Astrocyte (in vitro differentiated cells and primary cell): ENCODE results near the gene ARHGAP1.

Experiments
- CTCF ChIP-seq: IDR thresholded peaks from 2 replicates; pipeline ENCODE4 v1.5.1; 2011; ENCODE audit warnings: low read depth, mild to moderate bottlenecking, inconsistent platforms, low read length, moderate library complexity; ENCODE audit not compliant: insufficient read depth
- EZH2 ChIP-seq: IDR thresholded peaks from 2 replicates; pipeline ENCODE4 v1.6.1; 2012; ENCODE audit warnings: mild to moderate bottlenecking, low read length, inconsistent platforms; ENCODE audit not compliant: insufficient read depth

GRCh38 chr11:46667043-46667481 is 33.4 kb downstream of the ARHGAP1 start:
- TF ChIP-seq CTCF (no peak), EZH2 (no peak)
